Rectal smooth muscle tissue (tissue), 1 donor: ENCODE measurements around the gene GXYLT2.
"Not testable (repeated sequence)": the region's sequence is repeated elsewhere in the genome, so short reads cannot be mapped to it uniquely, and the experiment has no call there.

Experiments
- H3K27ac ChIP-seq: one replicate; pipeline ENCODE4 v1.7.0; 2013; ENCODE audit warnings: low read depth, low read length, inconsistent platforms
- H3K27me3 ChIP-seq: one replicate; pipeline ENCODE4 v1.7.0; 2013; ENCODE audit warnings: low read length; ENCODE audit not compliant: control insufficient read depth, insufficient read depth
- H3K36me3 ChIP-seq: one replicate; pipeline ENCODE4 v1.7.0; 2013; ENCODE audit warnings: low read length; ENCODE audit not compliant: control insufficient read depth, insufficient read depth
- H3K4me1 ChIP-seq: one replicate; pipeline ENCODE4 v1.7.0; 2013; ENCODE audit warnings: low read length; ENCODE audit not compliant: control insufficient read depth, insufficient read depth
- H3K4me3 ChIP-seq: one replicate; pipeline ENCODE4 v1.7.0; 2013; ENCODE audit warnings: low read length
- H3K9ac ChIP-seq: one replicate; pipeline ENCODE4 v1.7.0; 2013; ENCODE audit warnings: low read length

Gene GXYLT2

GRCh38 chr3:72924055-72924454 lies 36.2 kb downstream of the GXYLT2 start:
- no peaks in the 10 kb centered on the region for H3K36me3 ChIP-seq
- H3K27me3 ChIP-seq = no peaks in the 10 kb centered on the region
- H3K4me1 ChIP-seq = no peaks in the 10 kb centered on the region
- no peak overlapping the region for H3K27ac ChIP-seq
- no peak overlapping the region for H3K4me3 ChIP-seq
- no peak overlapping the region for H3K9ac ChIP-seq

- H3K9ac ChIP-seq, H3K4me3 ChIP-seq, H3K27me3 ChIP-seq: not testable (repeated sequence)
Measured at GRCh38 chr3:72928781-72929735, 41.2 kb downstream of the GXYLT2 start.

GRCh38 chr3:72930754-72931153 lies 42.9 kb downstream of the GXYLT2 start:
- Histone ChIP-seq H3K27me3 (no peaks in the 10 kb centered on the region), H3K36me3 (no peaks in the 10 kb centered on the region), H3K4me1 (no peaks in the 10 kb centered on the region), H3K9ac (no peak overlapping the region), H3K27ac (no peak overlapping the region), H3K4me3 (no peak overlapping the region)

More at GRCh38 chr3:72928781-72929735, 41.2 kb downstream of the GXYLT2 start:
- H3K4me1 ChIP-seq, H3K27ac ChIP-seq, H3K36me3 ChIP-seq: not testable (repeated sequence)

DNA sequence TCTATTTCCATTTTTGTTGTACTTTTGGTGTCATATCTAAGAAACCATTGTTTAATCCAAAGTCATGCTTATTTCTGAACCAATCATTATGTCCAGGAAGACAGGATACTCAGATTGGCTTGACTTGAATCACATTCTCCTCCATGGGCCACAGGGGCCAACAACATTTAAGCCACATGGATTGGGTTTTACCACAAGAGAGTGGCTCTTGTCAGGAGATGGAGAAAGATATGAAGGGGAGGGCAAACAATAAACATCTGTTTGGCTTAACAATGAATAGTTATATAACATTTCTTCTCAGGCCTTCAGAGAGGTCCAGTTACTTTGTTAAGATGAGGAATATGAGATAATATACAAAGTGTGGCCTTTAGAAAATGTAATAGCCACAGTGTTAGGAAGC lies 44.6 kb downstream of the GXYLT2 start:
- H3K9ac ChIP-seq = no peak overlapping the region
- no peak overlapping the region for H3K27ac ChIP-seq
- H3K36me3 ChIP-seq = no peaks in the 10 kb centered on the region

GRCh38 chr3:72938471-72939265 lies 50.8 kb downstream of the GXYLT2 start:
- Histone ChIP-seq H3K4me1 (no peaks in the 10 kb centered on the region), H3K4me3 (no peak overlapping the region), H3K9ac (no peak overlapping the region), H3K36me3 (no peaks in the 10 kb centered on the region), H3K27ac (no peak overlapping the region), H3K27me3 (no peaks in the 10 kb centered on the region)

More for the DNA sequence above, 44.6 kb downstream of the GXYLT2 start:
- Histone ChIP-seq H3K4me1 (no peaks in the 10 kb centered on the region), H3K27me3 (no peaks in the 10 kb centered on the region), H3K4me3 (no peak overlapping the region)

- Histone ChIP-seq H3K27ac (no peak overlapping the region), H3K9ac (no peak overlapping the region), H3K27me3 (no peaks in the 10 kb centered on the region), H3K36me3 (no peaks in the 10 kb centered on the region), H3K4me1 (no peaks in the 10 kb centered on the region), H3K4me3 (no peak overlapping the region)
Measured at GRCh38 chr3:72941245-72941644, 53.4 kb downstream of the GXYLT2 start.

GRCh38 chr3:72942427-72942826 lies 54.6 kb downstream of the GXYLT2 start:
- Histone ChIP-seq H3K36me3 (no peaks in the 10 kb centered on the region), H3K4me3 (no peak overlapping the region), H3K27ac (no peak overlapping the region), H3K27me3 (no peaks in the 10 kb centered on the region), H3K4me1 (no peaks in the 10 kb centered on the region), H3K9ac (no peak overlapping the region)

GRCh38 chr3:72944696-72945095 lies 56.9 kb downstream of the GXYLT2 start:
- H3K27ac ChIP-seq = no peak overlapping the region

GRCh38 chr3:72947715-72948490 lies 60.1 kb downstream of the GXYLT2 start:
- no peak overlapping the region for H3K9ac ChIP-seq
- no peaks in the 10 kb centered on the region for H3K27me3 ChIP-seq
- no peaks in the 10 kb centered on the region for H3K4me1 ChIP-seq
- no peaks in the 10 kb centered on the region for H3K36me3 ChIP-seq
- no peak overlapping the region for H3K4me3 ChIP-seq
- H3K27ac ChIP-seq = no peak overlapping the region

More at GRCh38 chr3:72944696-72945095, 56.9 kb downstream of the GXYLT2 start:
- no peaks in the 10 kb centered on the region for H3K27me3 ChIP-seq
- no peak overlapping the region for H3K4me3 ChIP-seq
- no peaks in the 10 kb centered on the region for H3K4me1 ChIP-seq
- no peaks in the 10 kb centered on the region for H3K36me3 ChIP-seq
- no peak overlapping the region for H3K9ac ChIP-seq

- H3K4me3 ChIP-seq = no peak overlapping the region
- H3K9ac ChIP-seq = no peak overlapping the region
- H3K27ac ChIP-seq = no peak overlapping the region
- H3K27me3 ChIP-seq = no peaks in the 10 kb centered on the region
- H3K4me1 ChIP-seq = no peaks in the 10 kb centered on the region
- H3K36me3 ChIP-seq = no peaks in the 10 kb centered on the region
Measured at GRCh38 chr3:72949016-72949415, 61.2 kb downstream of the GXYLT2 start.

- Histone ChIP-seq H3K4me1 (no peaks in the 10 kb centered on the region), H3K9ac (no peak overlapping the region), H3K36me3 (no peaks in the 10 kb centered on the region), H3K4me3 (no peak overlapping the region), H3K27ac (no peak overlapping the region), H3K27me3 (no peaks in the 10 kb centered on the region)
Measured at GRCh38 chr3:72950372-72950771, 62.5 kb downstream of the GXYLT2 start.

DNA sequence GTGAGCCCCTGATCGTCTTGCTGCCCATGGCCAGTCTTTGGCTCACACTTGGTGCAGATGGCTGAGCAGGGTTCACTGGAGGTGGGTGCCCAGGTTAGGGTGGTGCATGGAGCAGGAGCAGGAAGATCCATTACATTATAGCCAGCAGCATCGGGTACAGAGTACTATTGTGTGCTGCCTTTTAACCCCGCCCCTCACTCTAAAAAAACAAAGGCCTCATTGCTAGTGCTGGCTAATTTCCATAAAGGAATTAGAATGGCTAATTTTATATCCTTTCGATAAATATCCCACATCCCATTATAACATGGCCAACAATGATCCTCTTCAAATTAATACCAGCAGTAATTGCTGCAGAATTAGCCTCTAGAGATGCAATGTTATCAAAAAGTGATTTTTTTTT lies 63.0 kb downstream of the GXYLT2 start:
- Histone ChIP-seq H3K27ac (no peak overlapping the region), H3K36me3 (no peaks in the 10 kb centered on the region), H3K9ac (no peak overlapping the region), H3K27me3 (no peaks in the 10 kb centered on the region), H3K4me3 (no peak overlapping the region), H3K4me1 (no peaks in the 10 kb centered on the region)
